H1 (cell line): Measurements from ENCODE around the gene SERPINA6. TPM values are rescaled to one million over a fixed set of nuclear protein-coding genes. Genes with fewer than 3 reads are reported as not detected.

Source experiments
- CTCF ChIA-PET: fragments of 300-600 bp; sonication (Branson Sonifier 250); formaldehyde crosslinking; loops from one replicate; lab custom pipeline; 2021; ENCODE audit not compliant: partially characterized antibody; lab: Charles Lee
- POLR2A ChIA-PET: fragments of 300-600 bp; sonication (Branson Sonifier 250); formaldehyde crosslinking; loops from one replicate; lab custom pipeline; 2021; ENCODE audit warnings: inconsistent platforms; ENCODE audit not compliant: partially characterized antibody; lab: Charles Lee
- DNase-seq, 2 experiments: peaks; one replicate each; pipeline versions ENCODE4 v3.0.0 to v3.0.0-alpha.2; 2010 to 2022; ENCODE audit warnings: low spot score in 2 of 2, low read depth in 1 of 2, mixed read lengths in 1 of 2
- FAIRE-seq: peaks from 2 replicates; lab custom pipeline; 2011; peaks lifted over from hg19 to GRCh38; lab: Jason Lieb, UNC
- H2AFZ ChIP-seq: 2 replicates; pipeline ENCODE4 v1.8.1; 2012; ENCODE audit warnings: low read length, inconsistent platforms
- H2AK5ac ChIP-seq: 2 replicates; pipeline ENCODE4 v1.6.1; 2013; ENCODE audit warnings: low read depth, low read length
- H2BK120ac ChIP-seq: replicated peaks from 2 replicates; pipeline ENCODE3; 2013; ENCODE audit warnings: low read depth, low read length, inconsistent platforms
- H2BK12ac ChIP-seq: 2 replicates; pipeline ENCODE4 v1.6.1; 2013; ENCODE audit warnings: low read depth, low read length
- H2BK15ac ChIP-seq: 2 replicates; pipeline ENCODE4 v1.6.1; 2013; ENCODE audit warnings: low read length
- H2BK20ac ChIP-seq: 2 replicates; pipeline ENCODE4 v1.6.1; 2013; ENCODE audit warnings: low read length
- H2BK5ac ChIP-seq: 2 replicates; pipeline ENCODE4 v1.6.1; 2013; ENCODE audit warnings: low read depth, low read length
- H3K14ac ChIP-seq: 2 replicates; pipeline ENCODE4 v1.6.1; 2013; ENCODE audit warnings: inconsistent platforms; ENCODE audit not compliant: insufficient read length
- H3K18ac ChIP-seq: 2 replicates; pipeline ENCODE4 v1.6.1; 2013; ENCODE audit warnings: low read length; ENCODE audit errors: extremely low read depth
- H3K23ac ChIP-seq: 2 replicates; pipeline ENCODE4 v1.6.1; 2013; ENCODE audit warnings: inconsistent platforms; ENCODE audit not compliant: insufficient read length
- H3K23me2 ChIP-seq: 2 replicates; pipeline ENCODE4 v1.6.1; 2013; ENCODE audit warnings: low read depth, low read length
- H3K27ac ChIP-seq: 2 replicates; pipeline ENCODE4 v1.6.1; 2011; ENCODE audit warnings: low read depth, low read length, inconsistent platforms
- H3K27me3 ChIP-seq, 4 experiments: replicated peaks in 1 of 4; 1 replicate in 1 of 4; 2 replicates in 3 of 4; pipeline versions ENCODE4 v1.6.1 to v1.8.1; 2011 to 2013; ENCODE audit warnings: low read length in 3 of 4, mild to moderate bottlenecking in 3 of 4, inconsistent platforms in 2 of 4, mixed read lengths in 2 of 4, moderate library complexity in 1 of 4; ENCODE audit not compliant: control insufficient read depth in 3 of 4, insufficient read depth in 3 of 4; ENCODE audit errors: extremely low read depth in 1 of 4
- H3K36me3 ChIP-seq, 4 experiments: 2 replicates each; pipeline versions ENCODE4 v1.6.1 to v1.8.1; 2011 to 2013; ENCODE audit warnings: mild to moderate bottlenecking in 4 of 4, low read length in 3 of 4, moderate library complexity in 2 of 4, control low read depth in 1 of 4, inconsistent platforms in 1 of 4; ENCODE audit not compliant: insufficient read depth in 4 of 4, control insufficient read depth in 2 of 4
- H3K4ac ChIP-seq: replicated peaks from 2 replicates; pipeline ENCODE3; 2013; ENCODE audit warnings: low read length, low read depth, mixed read lengths, inconsistent platforms; ENCODE audit not compliant: insufficient read length
- H3K4me1 ChIP-seq, 4 experiments: replicated peaks in 1 of 4; 1 replicate in 1 of 4; 2 replicates in 3 of 4; pipeline versions ENCODE4 v1.6.1 to v1.8.1; 2011 to 2013; ENCODE audit warnings: low read length in 3 of 4, inconsistent platforms in 2 of 4, mixed read lengths in 1 of 4; ENCODE audit not compliant: insufficient read depth in 4 of 4, control insufficient read depth in 3 of 4
- H3K4me2 ChIP-seq, 2 experiments: 2 replicates each; pipeline versions ENCODE4 v1.6.1 to v1.8.1; 2011 to 2013; ENCODE audit warnings: low read depth in 2 of 2, low read length in 2 of 2, control low read depth in 1 of 2, inconsistent platforms in 1 of 2, mild to moderate bottlenecking in 1 of 2; ENCODE audit not compliant: insufficient read depth in 1 of 2
- H3K4me3 ChIP-seq, 4 experiments: fragments of 200-600, 300-600 bp in 1 of 4; sonication (generic), shearing (Covaris generic), sonication (Bioruptor Twin) in 1 of 4; 2 replicates each; pipeline versions ENCODE4 v1.5.1 to v1.8.1; 2011 to 2016; ENCODE audit warnings: low read length in 4 of 4, low read depth in 3 of 4, control low read depth in 2 of 4, inconsistent platforms in 2 of 4, mild to moderate bottlenecking in 2 of 4, mixed read lengths in 1 of 4, moderate library complexity in 1 of 4; ENCODE audit not compliant: insufficient read depth in 2 of 4; ENCODE audit errors: extremely low read depth in 1 of 4
- H3K56ac ChIP-seq: replicated peaks from 2 replicates; pipeline ENCODE3; 2013; ENCODE audit warnings: low read depth, mild to moderate bottlenecking, mixed read lengths, low read length, inconsistent platforms; ENCODE audit not compliant: insufficient read length
- H3K79me1 ChIP-seq: 2 replicates; pipeline ENCODE4 v1.6.1; 2013; ENCODE audit warnings: low read depth, low read length, control low read depth
- H3K79me2 ChIP-seq, 2 experiments: 2 replicates each; pipeline versions ENCODE4 v1.6.1 to v1.8.1; 2012 to 2013; ENCODE audit warnings: low read length in 2 of 2, mild to moderate bottlenecking in 2 of 2, inconsistent platforms in 1 of 2; ENCODE audit not compliant: insufficient read depth in 2 of 2, control insufficient read depth in 1 of 2
- H3K9ac ChIP-seq, 4 experiments: replicated peaks in 1 of 4; 1 replicate in 1 of 4; 2 replicates in 3 of 4; pipeline versions ENCODE4 v1.6.1 to v1.8.1; 2011 to 2013; ENCODE audit warnings: low read depth in 3 of 4, low read length in 3 of 4, control low read depth in 2 of 4, mild to moderate bottlenecking in 2 of 4, moderate library complexity in 2 of 4, inconsistent platforms in 1 of 4; ENCODE audit errors: extremely low read depth in 1 of 4
- H3K9me3 ChIP-seq, 2 experiments: 2 replicates each; pipeline versions ENCODE4 v1.6.1 to v1.8.1; 2012 to 2013; ENCODE audit warnings: mild to moderate bottlenecking in 2 of 2, moderate library complexity in 2 of 2, control low read depth in 1 of 2, inconsistent platforms in 1 of 2, low read depth in 1 of 2, low read length in 1 of 2, mixed read lengths in 1 of 2; ENCODE audit not compliant: insufficient read depth in 2 of 2
- H4K20me1 ChIP-seq, 2 experiments: replicated peaks in 1 of 2; 2 replicates each; pipeline versions ENCODE3 to v1.8.1; 2011 to 2013; ENCODE audit warnings: inconsistent platforms in 2 of 2, low read length in 2 of 2, mild to moderate bottlenecking in 1 of 2; ENCODE audit not compliant: insufficient read depth in 2 of 2, control insufficient read depth in 1 of 2
- H4K5ac ChIP-seq: 2 replicates; pipeline ENCODE4 v1.6.1; 2013; ENCODE audit warnings: low read length, low read depth, mixed read lengths, inconsistent platforms; ENCODE audit not compliant: insufficient read length
- H4K8ac ChIP-seq: 2 replicates; pipeline ENCODE4 v1.8.0; 2013; ENCODE audit warnings: mild to moderate bottlenecking, moderate library complexity, low read length, inconsistent platforms; ENCODE audit not compliant: insufficient read depth; ENCODE audit errors: extremely low read depth
- H4K91ac ChIP-seq: replicated peaks from 2 replicates; pipeline ENCODE3; 2013; ENCODE audit warnings: low read length, mixed read lengths, inconsistent platforms; ENCODE audit not compliant: insufficient read length
- RXRA ChIP-seq: IDR thresholded peaks from 2 replicates; pipeline ENCODE4 v1.6.1; 2011; ENCODE audit warnings: low read depth, mild to moderate bottlenecking, low read length, moderate library complexity; ENCODE audit not compliant: insufficient read depth
- WGBS, 2 experiments: shearing (Covaris generic) in 1 of 2; methylation state at CpG; one replicate each; pipeline versions ENCODE4 v1.1.6 to v1.1.7; 2013 to 2015; ENCODE audit warnings: low lambda C conversion rate in 2 of 2, mixed read lengths in 2 of 2, inconsistent platforms in 1 of 2, low coverage in 1 of 2, missing lambda C conversion rate in 1 of 2; ENCODE audit not compliant: insufficient replicate concordance in 2 of 2, insufficient coverage in 1 of 2, insufficient read length in 1 of 2; ENCODE audit errors: extremely low coverage in 1 of 2, missing lambda C conversion rate in 1 of 2; 5-methylcytosine and 5-hydroxymethylcytosine counted together
- polyA plus RNA-seq, 7 experiments: library from polyadenylated mRNA; depleted of rRNA in 3 of 7; stranded (reverse) in 5 of 7; unstranded in 2 of 7; fragments of >200 nt in 5 of 7; fragments of 200-250 nt in 2 of 7; gene quantifications; 1 replicate in 5 of 7; 2 replicates in 1 of 7; 4 replicates in 1 of 7; pipeline versions ENCODE4 v1.2.1 to v1.2.3, GENCODE V29; 2011 to 2013; ENCODE audit warnings: missing spikeins in 2 of 7, mixed read lengths in 2 of 7
- total RNA-seq: library from RNA; stranded (reverse); fragmentation: NEBNext Ultra II Directional; extraction: Animal tissue kit (Norgen Biotek cat#: 25700); gene quantifications from 2 replicates; pipeline ENCODE4 v1.2.1, GENCODE V29; 2021
- TF ChIP-seq, protein P1 (sequence below): IDR thresholded peaks from 2 replicates; pipeline ENCODE4 v1.6.1; 2012; ENCODE audit warnings: inconsistent platforms

SERPINA6 gene
- total and polyA plus RNA-seq, 2 of the 8 experiments (the other 6 are each of a cell fraction or from before 2014, with no cell fraction given): not detected

DNA sequence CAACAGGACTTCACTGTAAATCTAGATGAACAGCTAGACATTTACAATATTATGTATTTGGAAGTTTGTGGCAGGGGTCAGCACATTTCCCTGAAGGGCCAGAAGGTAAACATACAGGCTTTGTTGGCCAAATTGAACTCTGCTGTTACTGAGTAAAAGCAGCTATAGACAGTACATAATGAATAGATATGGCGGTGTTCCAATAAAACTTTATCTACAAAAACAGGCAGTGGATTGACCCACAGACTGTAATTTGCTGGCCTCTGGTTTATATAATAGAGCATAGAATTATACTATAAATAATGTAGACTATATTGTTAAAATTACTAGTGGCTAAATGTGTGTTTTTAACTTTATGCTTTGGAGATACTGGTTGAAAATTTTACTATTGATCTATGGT, 55.8 kb downstream of the SERPINA6 start:
- H4K20me1 ChIP-seq: no peaks in the 10 kb centered on the region
- no peak overlapping the region for H3K4me2 ChIP-seq
- H3K9me3 ChIP-seq: peaks cover 0 to 7% of the 10 kb centered on the region in 2 experiments; a peak in 1 of 4 replicates
- no peak overlapping the region for H2AFZ ChIP-seq
- H3K27me3 ChIP-seq: no peaks in the 10 kb centered on the region
- H3K4me3 ChIP-seq: no peak overlapping the region
- H2BK20ac ChIP-seq: no peak overlapping the region
- ChIA-PET POLR2A (no interaction called here), CTCF (no interaction called here)
- no peak overlapping the region for H4K5ac ChIP-seq
- H3K9ac ChIP-seq: no peak overlapping the region
- H3K23ac ChIP-seq: no peak overlapping the region
- H3K79me1 ChIP-seq: no peaks in the 10 kb centered on the region
- no peak overlapping the region for H3K4ac ChIP-seq
- no peaks in the 10 kb centered on the region for H3K79me2 ChIP-seq
- H3K14ac ChIP-seq: no peak overlapping the region
- FAIRE-seq (no peak), DNase-seq (no peak)
- no peaks in the 10 kb centered on the region; a peak in 2 of 8 replicates for H3K36me3 ChIP-seq
- 83% methylated on average over 1 of the region's 1 CpG; no CpG with 5 or more reads in 1 of the 2 experiments for WGBS, 2 experiments
- H3K56ac ChIP-seq: no peak overlapping the region
- H4K91ac ChIP-seq: no peak overlapping the region
- no peak overlapping the region for H2BK15ac ChIP-seq
- H4K8ac ChIP-seq: no peak overlapping the region
- H3K27ac ChIP-seq: no peak overlapping the region
- no peak overlapping the region for H2AK5ac ChIP-seq
- H3K18ac ChIP-seq: no peak overlapping the region
- H3K4me1 ChIP-seq: no peaks in the 10 kb centered on the region
- no peak overlapping the region for H2BK5ac ChIP-seq
- no peak overlapping the region for H2BK12ac ChIP-seq
- H3K23me2 ChIP-seq: no peaks in the 10 kb centered on the region
- no peak overlapping the region for H2BK120ac ChIP-seq
- TF ChIP-seq RXRA: no peak
- TF ChIP-seq, protein P1, sequence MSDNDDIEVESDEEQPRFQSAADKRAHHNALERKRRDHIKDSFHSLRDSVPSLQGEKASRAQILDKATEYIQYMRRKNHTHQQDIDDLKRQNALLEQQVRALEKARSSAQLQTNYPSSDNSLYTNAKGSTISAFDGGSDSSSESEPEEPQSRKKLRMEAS: no peak
